NCI-H82 (cell line): Measurements from ENCODE around the gene KAT5.
"Not testable (repeated sequence)": the region's sequence is repeated elsewhere in the genome, so short reads cannot be mapped to it uniquely, and the experiment has no call there.

Experiments
- DNase-seq: peaks from one replicate; lab custom pipeline; 2025; lab: John Stamatoyannopoulos, UW

Gene KAT5

DNA sequence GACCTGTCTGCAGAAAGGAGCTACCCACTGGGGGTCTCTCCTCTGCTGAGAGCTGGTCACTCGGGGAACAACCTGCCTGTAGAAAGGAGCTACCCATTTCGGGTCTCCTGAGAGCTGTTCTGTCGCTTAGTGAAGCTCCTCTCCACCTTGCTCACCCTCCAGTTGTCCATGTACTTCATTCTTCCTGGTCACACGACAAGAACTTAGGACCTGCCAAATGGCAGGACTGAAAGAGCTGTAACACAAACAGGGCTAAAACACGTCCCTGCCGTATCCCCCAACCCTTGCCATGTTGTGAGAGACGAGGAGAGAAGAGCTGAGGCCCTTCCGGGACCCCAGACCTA is 32.6 kb downstream of the KAT5 start:
- no peak for DNase-seq

DNA sequence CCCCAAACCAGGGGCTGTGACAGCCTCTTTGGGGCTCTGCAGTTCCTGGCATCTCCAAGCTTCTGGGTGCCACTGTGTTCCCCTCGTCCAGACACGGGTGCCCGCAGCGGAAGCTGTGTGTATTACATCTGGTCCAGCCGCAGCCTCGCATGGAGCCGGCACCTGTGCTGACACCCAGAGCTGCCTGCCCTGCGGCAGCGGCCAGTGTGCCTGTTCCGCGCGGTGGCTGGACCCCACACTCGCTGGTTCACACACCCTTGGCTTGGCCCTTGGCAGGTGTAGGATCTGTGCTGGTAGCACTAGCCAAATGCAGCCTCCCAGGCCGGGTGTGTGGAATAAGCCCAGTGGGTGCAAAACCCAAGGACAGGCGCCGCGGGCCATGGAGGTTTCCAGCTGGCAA is 33.0 kb downstream of the KAT5 start:
- DNase-seq = no peak

DNA sequence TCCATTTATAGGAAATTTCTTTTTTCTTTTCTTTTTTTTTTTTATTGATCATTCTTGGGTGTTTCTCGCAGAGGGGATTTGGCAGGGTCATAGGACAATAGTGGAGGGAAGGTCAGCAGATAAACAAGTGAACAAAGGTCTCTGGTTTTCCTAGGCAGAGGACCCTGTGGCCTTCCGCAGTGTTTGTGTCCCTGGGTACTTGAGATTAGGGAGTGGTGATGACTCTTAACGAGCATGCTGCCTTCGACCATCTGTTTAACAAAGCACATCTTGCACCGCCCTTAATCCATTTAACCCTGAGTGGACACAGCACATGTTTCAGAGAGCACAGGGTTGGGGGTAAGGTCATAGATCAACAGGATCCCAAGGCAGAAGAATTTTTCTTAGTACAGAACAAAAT is 50.1 kb downstream of the KAT5 start:
- not testable (repeated sequence) for DNase-seq

DNA sequence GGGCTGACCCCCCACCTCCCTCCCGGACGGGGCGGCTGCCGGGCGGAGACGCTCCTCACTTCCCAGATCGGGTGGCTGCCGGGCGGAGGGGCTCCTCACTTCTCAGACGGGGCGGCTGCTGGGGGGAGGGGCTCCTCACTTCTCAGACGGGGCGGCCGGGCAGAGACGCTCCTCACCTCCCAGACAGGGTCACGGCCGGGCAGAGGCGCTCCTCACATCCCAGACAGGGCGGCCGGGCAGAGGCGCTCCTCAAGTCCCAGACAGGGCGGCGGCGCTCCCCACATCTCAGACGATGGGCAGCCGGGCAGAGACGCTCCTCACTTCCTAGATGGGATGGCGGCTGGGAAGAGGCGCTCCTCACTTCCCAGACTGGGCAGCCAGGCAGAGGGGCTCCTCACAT is 50.8 kb downstream of the KAT5 start:
- DNase-seq = not testable (repeated sequence)

DNA sequence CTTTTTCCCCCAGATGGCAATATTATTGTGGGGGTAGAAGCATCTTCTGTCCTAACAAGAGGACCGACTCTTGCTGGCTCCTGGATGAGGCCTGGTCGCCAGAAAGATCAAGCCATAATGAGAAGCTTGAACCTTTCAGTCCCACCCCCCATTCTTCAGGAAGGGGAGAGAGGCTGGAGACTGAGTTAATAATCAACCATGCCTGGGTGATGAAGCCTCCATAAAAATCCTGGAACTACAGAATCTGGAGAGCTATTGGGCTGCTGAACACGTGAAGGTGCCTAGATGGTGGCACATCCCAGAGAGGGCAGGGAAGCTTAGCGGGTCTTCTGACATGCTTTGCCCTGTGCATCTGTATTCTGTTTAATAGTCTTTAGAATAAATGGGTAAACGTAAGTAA is 52.4 kb downstream of the KAT5 start:
- no peak for DNase-seq

DNA sequence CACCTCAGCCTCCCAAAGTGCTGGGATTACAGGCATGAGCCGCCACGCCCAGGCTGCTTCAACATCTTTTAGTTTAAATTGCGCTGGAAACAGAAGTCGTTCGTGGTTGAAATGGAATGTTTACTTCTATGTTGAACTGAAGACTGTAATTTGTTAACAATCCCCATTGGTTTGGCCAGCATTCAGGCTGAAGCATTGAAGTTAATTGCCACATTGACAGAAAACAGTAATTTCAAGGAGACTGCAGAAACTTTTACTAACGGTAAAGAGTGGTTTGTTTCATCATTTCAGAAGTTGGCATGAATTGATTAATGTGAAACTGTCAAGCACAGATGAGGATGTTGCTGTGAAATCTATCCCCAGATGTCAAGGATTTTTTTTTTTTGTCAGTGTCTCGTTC is 54.5 kb downstream of the KAT5 start:
- no peak for DNase-seq

DNA sequence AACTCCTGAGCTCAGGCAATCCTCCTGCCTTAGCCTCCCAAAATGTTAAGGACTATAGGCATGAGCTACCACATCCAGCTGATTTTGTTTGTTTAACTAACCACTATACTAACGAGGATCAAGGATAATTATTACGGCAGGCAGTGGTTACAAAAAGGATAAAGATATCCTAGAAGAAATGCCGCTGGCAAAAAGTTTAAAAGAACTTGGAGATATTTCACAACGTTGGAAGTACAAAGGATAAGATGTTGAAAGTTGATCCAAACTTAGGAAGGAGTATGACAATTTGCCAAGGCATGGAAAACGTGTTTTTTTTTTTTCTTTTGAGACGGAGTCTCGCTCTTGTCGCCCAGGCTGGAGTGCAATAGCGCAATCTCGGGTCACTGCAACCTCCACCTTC is 55.4 kb downstream of the KAT5 start:
- no peak for DNase-seq

DNA sequence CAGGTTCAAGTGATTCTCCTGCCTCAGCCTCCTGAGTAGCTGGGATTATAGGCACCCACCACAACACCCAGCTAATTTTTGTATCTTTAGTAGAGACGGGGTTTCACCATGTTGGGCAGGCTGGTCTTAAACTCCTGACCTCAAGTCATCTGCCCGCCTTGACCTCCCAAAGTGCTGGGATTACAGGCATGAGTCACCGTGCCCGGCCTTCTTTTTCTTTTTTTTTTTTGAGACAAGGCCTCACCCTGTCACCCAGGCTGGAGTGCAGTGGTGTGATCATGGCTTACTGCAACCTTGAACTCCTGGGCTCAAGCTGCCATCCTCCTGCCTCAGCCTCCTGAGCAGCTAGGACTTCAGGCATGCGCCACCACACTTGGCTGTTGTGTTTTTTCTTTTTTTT is 55.8 kb downstream of the KAT5 start:
- not testable (repeated sequence) for DNase-seq
